CD14-positive monocyte (primary cell): ENCODE results near the gene DNMT3A. TPM values are rescaled to one million over a fixed set of nuclear protein-coding genes. Genes with fewer than 3 reads are reported as not detected.

Experiments
- DNase-seq, 3 donors: peaks; one replicate each; pipeline ENCODE4 v3.0.0-alpha.2; 2011 to 2022
- H2AFZ ChIP-seq: 2 replicates; pipeline ENCODE4 v1.6.0; 2012; ENCODE audit warnings: mild to moderate bottlenecking, low read depth, low read length, inconsistent platforms; ENCODE audit not compliant: insufficient read depth, poor library complexity, severe bottlenecking
- H3K27ac ChIP-seq, 2 donors: 1 replicate in 1 of 2; 2 replicates in 1 of 2; pipeline ENCODE4 v1.5.1; 2012 to 2013; ENCODE audit warnings: low read length in 2 of 2, control low read depth in 1 of 2, inconsistent platforms in 1 of 2, low read depth in 1 of 2, mild to moderate bottlenecking in 1 of 2
- H3K27me3 ChIP-seq, 2 donors: one replicate each; pipeline versions ENCODE4 v1.6.0 to v1.6.1; 2011 to 2013; ENCODE audit warnings: low read length in 2 of 2; ENCODE audit not compliant: control insufficient read depth in 2 of 2, insufficient read depth in 2 of 2
- H3K36me3 ChIP-seq, 2 donors: replicated peaks in 1 of 2; 1 replicate in 1 of 2; 2 replicates in 1 of 2; pipeline versions ENCODE4 v1.5.1 to v1.6.1; 2012 to 2013; ENCODE audit warnings: low read length in 2 of 2, control low read depth in 1 of 2, inconsistent platforms in 1 of 2, mild to moderate bottlenecking in 1 of 2; ENCODE audit not compliant: insufficient read depth in 2 of 2, control insufficient read depth in 1 of 2
- H3K4me1 ChIP-seq, 2 donors: 1 replicate in 1 of 2; 2 replicates in 1 of 2; pipeline versions ENCODE4 v1.5.1 to v1.6.1; 2012 to 2013; ENCODE audit warnings: low read length in 2 of 2, control low read depth in 1 of 2, inconsistent platforms in 1 of 2, mild to moderate bottlenecking in 1 of 2, moderate library complexity in 1 of 2; ENCODE audit not compliant: insufficient read depth in 2 of 2, control insufficient read depth in 1 of 2
- H3K4me2 ChIP-seq: replicated peaks from 2 replicates; pipeline ENCODE3; 2012; ENCODE audit warnings: low read length, moderate library complexity, mild to moderate bottlenecking; ENCODE audit not compliant: poor library complexity, severe bottlenecking; ENCODE audit errors: extremely low read depth
- H3K4me3 ChIP-seq, 3 experiments: fragments of 200-600 bp in 1 of 3; sonication (generic) in 1 of 3; replicated peaks in 1 of 3; 1 replicate in 2 of 3; 2 replicates in 1 of 3; pipeline ENCODE4 v1.5.1; 2011 to 2013; ENCODE audit warnings: low read length in 3 of 3, mild to moderate bottlenecking in 3 of 3, control low read depth in 2 of 3, low read depth in 2 of 3, inconsistent platforms in 1 of 3, moderate library complexity in 1 of 3
- H3K79me2 ChIP-seq: 2 replicates; pipeline ENCODE4 v1.6.0; 2012; ENCODE audit warnings: mild to moderate bottlenecking, control low read depth, inconsistent platforms, low read length, moderate library complexity; ENCODE audit not compliant: insufficient read depth
- H3K9ac ChIP-seq: 2 replicates; pipeline ENCODE4 v1.6.0; 2017; ENCODE audit warnings: low read length, mild to moderate bottlenecking; ENCODE audit not compliant: insufficient read depth, poor library complexity, severe bottlenecking
- H3K9me3 ChIP-seq, 2 donors: replicated peaks in 1 of 2; 1 replicate in 1 of 2; 2 replicates in 1 of 2; pipeline versions ENCODE4 v1.5.1 to v1.6.1; 2012 to 2013; ENCODE audit warnings: low read length in 2 of 2, control low read depth in 1 of 2; ENCODE audit not compliant: control insufficient read depth in 1 of 2, insufficient read depth in 1 of 2
- H4K20me1 ChIP-seq: 2 replicates; pipeline ENCODE4 v1.6.0; 2012; ENCODE audit warnings: mild to moderate bottlenecking, low read length, control low read depth, moderate library complexity; ENCODE audit not compliant: insufficient read depth
- H3K27ac Mint-ChIP-seq, 7 donors: one replicate each; pipeline ENCODE4 v1.8.0; 2020; ENCODE audit warnings: mild to moderate bottlenecking in 7 of 7, mixed read lengths in 7 of 7, moderate library complexity in 6 of 7, inconsistent platforms in 2 of 7
- H3K27me3 Mint-ChIP-seq, 3 donors: one replicate each; pipeline ENCODE4 v1.8.0; 2021 to 2022; ENCODE audit warnings: low read depth in 3 of 3, mild to moderate bottlenecking in 3 of 3, mixed read lengths in 3 of 3, moderate library complexity in 3 of 3, inconsistent platforms in 1 of 3
- H3K36me3 Mint-ChIP-seq, 2 donors: one replicate each; pipeline ENCODE4 v1.8.0; 2020; ENCODE audit warnings: mixed read lengths in 2 of 2, inconsistent platforms in 1 of 2, mild to moderate bottlenecking in 1 of 2
- H3K4me1 Mint-ChIP-seq: one replicate; pipeline ENCODE4 v1.8.0; 2020; ENCODE audit warnings: mild to moderate bottlenecking, mixed read lengths
- H3K4me3 Mint-ChIP-seq, 2 donors: one replicate each; pipeline ENCODE4 v1.8.0; 2020; ENCODE audit warnings: mild to moderate bottlenecking in 2 of 2, mixed read lengths in 2 of 2, moderate library complexity in 1 of 2
- H3K9me3 Mint-ChIP-seq, 7 donors: one replicate each; pipeline ENCODE4 v1.8.0; 2020 to 2022; ENCODE audit warnings: mixed read lengths in 7 of 7, mild to moderate bottlenecking in 6 of 7, moderate library complexity in 6 of 7, inconsistent platforms in 2 of 7
- CTCF ChIP-seq: fragments of 200-600 bp; IDR thresholded peaks from one replicate; pipeline ENCODE4 v1.8.0; 2022; ENCODE audit warnings: antibody characterized with exemption, mild to moderate bottlenecking
- WGBS: methylation state at CpG from one replicate; pipeline ENCODE4 v1.1.5; 2013; ENCODE audit warnings: missing lambda C conversion rate; ENCODE audit not compliant: insufficient coverage; 5-methylcytosine and 5-hydroxymethylcytosine counted together
- intact Hi-C, 2 donors: fragments of 100-400 bp; cut with micrococcal nuclease; formaldehyde crosslinking; loops; one replicate each; pipeline versions ENCODE4 v1.15.0 to v1.15.1; 2023
- polyA plus RNA-seq, 3 donors: library from polyadenylated mRNA; depleted of rRNA in 1 of 3; unstranded in 2 of 3; stranded (reverse) in 1 of 3; fragments of 300-500 nt in 2 of 3; fragments of >200 nt in 1 of 3; fragmentation: Illumina TruSeq in 2 of 3; gene quantifications; 1 replicate in 2 of 3; 2 replicates in 1 of 3; pipeline ENCODE4 v1.2.3, GENCODE V29; 2012 to 2021

Gene DNMT3A
- polyA plus RNA-seq, 3 donors = 1.7 to 7.9 (median 2.7) TPM

- DNase-seq = no peak
- Mint-ChIP-seq H3K36me3 (peaks cover 51 to 59% of the 10 kb centered on the region in 2 donors), H3K27ac (no peak overlapping the region), H3K27me3 (peaks cover 0 to 15% (median 8%) of the 10 kb centered on the region in 3 donors), H3K9me3 (peaks cover 0 to 2% (median 0%) of the 10 kb centered on the region in 7 donors), H3K4me1 (peaks cover 15% of the 10 kb centered on the region), H3K4me3 (no peak overlapping the region)
- peaks cover 0 to 2% of the 10 kb centered on the region in 2 donors for H3K27me3 ChIP-seq
- H3K9ac ChIP-seq = no peak overlapping the region
- peaks cover 16 to 18% of the 10 kb centered on the region in 2 donors for H3K4me1 ChIP-seq
- H3K36me3 ChIP-seq = peaks cover 46 to 53% of the 10 kb centered on the region in 2 donors
- no peak overlapping the region for H2AFZ ChIP-seq
- over 99% methylated on average over 14 of the region's 20 CpGs for WGBS
- no peak for TF ChIP-seq CTCF
- H3K9me3 ChIP-seq = no peaks in the 10 kb centered on the region
- no peaks in the 10 kb centered on the region for H3K79me2 ChIP-seq
- H3K27ac ChIP-seq = no peak overlapping the region
- H3K4me2 ChIP-seq = no peak overlapping the region
- intact Hi-C loops = no loop called here
- no peaks in the 10 kb centered on the region for H4K20me1 ChIP-seq
- no peak overlapping the region for H3K4me3 ChIP-seq
Observed at GRCh38 chr2:25247792-25248512, 93.8 kb downstream of the DNMT3A start.

GRCh38 chr2:25246558-25247290 is 95.0 kb downstream of the DNMT3A start:
- Mint-ChIP-seq H3K36me3 (peaks cover 58 to 69% of the 10 kb centered on the region in 2 donors), H3K4me1 (peaks cover 10% of the 10 kb centered on the region), H3K27me3 (peaks cover 0 to 12% (median 8%) of the 10 kb centered on the region in 3 donors), H3K27ac (peak overlapping the region in 1 of 7 donors; percentile 47), H3K4me3 (no peak overlapping the region), H3K9me3 (peaks cover 0 to 2% (median 0%) of the 10 kb centered on the region in 7 donors)
- Histone ChIP-seq H3K9ac (peak overlapping the region; percentile 15), H3K4me3 (no peak overlapping the region), H3K36me3 (peaks cover 56 to 65% of the 10 kb centered on the region in 2 donors), H4K20me1 (no peaks in the 10 kb centered on the region), H3K27ac (no peak overlapping the region), H3K79me2 (no peaks in the 10 kb centered on the region), H3K4me2 (no peak overlapping the region), H2AFZ (no peak overlapping the region), H3K27me3 (peaks cover 0 to 2% of the 10 kb centered on the region in 2 donors), H3K9me3 (no peaks in the 10 kb centered on the region), H3K4me1 (peaks cover 7% of the 10 kb centered on the region in 2 donors)
- no peak for DNase-seq
- intact Hi-C loops = no loop called here
- TF ChIP-seq CTCF = no peak
- 95% methylated on average over 24 of the region's 26 CpGs for WGBS
